Measurements from ENCODE around the gene STARD4.
A peak's percentile ranks its signal among the peaks of the same experiment; 100 is the strongest.

The STARD4 gene

GRCh38 chr5:111514087-111514486 is 1.8 kb upstream of the STARD4 start:
- peak overlapping the region; percentile 94 for H3K27ac ChIP-seq (ENCODE audit: poor library complexity, severe bottlenecking)
- no peak for ATAC-seq (ENCODE audit: low read depth)
- no peak for TF ChIP-seq CTCF (IDR thresholded peaks at IDR 0.05; ENCODE audit: poor library complexity, severe bottlenecking)

DNA sequence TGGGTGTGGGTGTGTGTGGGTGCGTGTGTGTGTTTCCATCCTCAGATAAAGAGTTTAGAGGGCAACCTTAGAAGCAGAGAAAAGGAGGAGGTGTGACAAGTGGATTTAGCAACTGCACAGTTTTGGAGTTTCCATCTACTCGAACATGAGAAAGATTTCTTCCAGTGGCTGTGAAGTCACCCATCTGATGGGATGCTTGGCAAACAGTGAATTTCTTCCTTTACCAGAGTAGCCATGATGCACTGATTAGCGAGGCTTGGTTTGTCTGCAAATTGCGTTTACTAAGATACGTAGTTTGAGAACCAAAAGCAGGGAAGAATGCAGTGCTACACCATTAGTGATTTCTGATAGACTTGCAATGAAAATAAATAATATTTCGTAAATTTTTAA is 791 bp upstream of the STARD4 start:
- no peaks in the 10 kb centered on the region for H3K9me3 ChIP-seq (ENCODE audit: severe bottlenecking)
- peaks cover 32% of the 10 kb centered on the region for H3K36me3 ChIP-seq (ENCODE audit: low read depth)
- no peak for DNase-seq (ENCODE audit: low spot score)
- no peak for ATAC-seq (ENCODE audit: low read depth)
- no peak for TF ChIP-seq CTCF (IDR thresholded peaks at IDR 0.05; ENCODE audit: poor library complexity, severe bottlenecking)
- peak overlapping the region; percentile 64 for H3K4me3 ChIP-seq (ENCODE audit: severe bottlenecking)
- peaks cover 32% of the 10 kb centered on the region for H3K4me1 ChIP-seq (ENCODE audit: insufficient read depth, poor library complexity, severe bottlenecking)
- no peaks in the 10 kb centered on the region for H3K27me3 ChIP-seq (ENCODE audit: insufficient read depth, poor library complexity, severe bottlenecking)
- peak overlapping the region; percentile 94 for H3K27ac ChIP-seq (ENCODE audit: poor library complexity, severe bottlenecking)

More at GRCh38 chr5:111514087-111514486, 1.8 kb upstream of the STARD4 start:
- DNase-seq (ENCODE audit: low spot score), result no peak
- peaks cover 24% of the 10 kb centered on the region for H3K4me1 ChIP-seq (ENCODE audit: insufficient read depth, poor library complexity, severe bottlenecking)
- peaks cover 23% of the 10 kb centered on the region for H3K36me3 ChIP-seq (ENCODE audit: low read depth)
- no peak overlapping the region for H3K4me3 ChIP-seq (ENCODE audit: severe bottlenecking)
- no peaks in the 10 kb centered on the region for H3K27me3 ChIP-seq (ENCODE audit: insufficient read depth, poor library complexity, severe bottlenecking)
- H3K9me3 ChIP-seq (ENCODE audit: severe bottlenecking), result no peaks in the 10 kb centered on the region

DNA sequence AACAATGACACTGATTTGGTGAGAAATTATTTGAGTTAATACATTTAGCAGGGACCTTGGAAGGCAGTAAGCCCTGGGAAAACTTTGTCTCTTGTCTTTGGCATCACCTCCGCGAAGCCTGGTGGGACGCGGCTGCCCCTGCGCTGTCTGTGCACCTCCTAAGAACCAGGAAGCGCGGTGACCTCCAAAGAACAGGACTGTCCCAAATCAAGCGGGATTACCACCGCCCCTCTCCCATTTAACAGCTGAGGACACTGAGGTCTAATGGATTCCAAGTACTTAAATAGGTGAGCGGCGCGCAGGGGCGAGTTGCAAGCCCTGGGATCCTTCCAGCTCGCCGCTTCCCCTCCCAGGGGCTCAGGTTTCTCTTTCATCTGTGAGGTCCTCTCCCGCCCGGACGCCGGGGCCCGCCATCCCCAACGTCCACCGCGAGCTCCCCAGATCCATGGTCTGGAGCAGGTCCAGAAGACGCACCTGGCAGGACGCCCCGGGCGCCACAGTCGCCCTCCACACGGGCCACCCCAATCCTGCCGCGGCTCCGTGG is 432 bp downstream of the STARD4 start:
- TF ChIP-seq CTCF (IDR thresholded peaks at IDR 0.05; ENCODE audit: poor library complexity, severe bottlenecking), result no peak
- H3K36me3 ChIP-seq (ENCODE audit: low read depth), result peaks cover 44% of the 10 kb centered on the region
- H3K27ac ChIP-seq (ENCODE audit: poor library complexity, severe bottlenecking), result peak overlapping the region; percentile 94
- H3K9me3 ChIP-seq (ENCODE audit: severe bottlenecking), result no peaks in the 10 kb centered on the region
- peak overlapping the region; percentile 64 for H3K4me3 ChIP-seq (ENCODE audit: severe bottlenecking)
- ATAC-seq (ENCODE audit: low read depth), result peak; percentile 36
- peak; percentile 63 for DNase-seq (ENCODE audit: low spot score)
- H3K4me1 ChIP-seq (ENCODE audit: insufficient read depth, poor library complexity, severe bottlenecking), result peaks cover 42% of the 10 kb centered on the region
- no peaks in the 10 kb centered on the region for H3K27me3 ChIP-seq (ENCODE audit: insufficient read depth, poor library complexity, severe bottlenecking)

DNA sequence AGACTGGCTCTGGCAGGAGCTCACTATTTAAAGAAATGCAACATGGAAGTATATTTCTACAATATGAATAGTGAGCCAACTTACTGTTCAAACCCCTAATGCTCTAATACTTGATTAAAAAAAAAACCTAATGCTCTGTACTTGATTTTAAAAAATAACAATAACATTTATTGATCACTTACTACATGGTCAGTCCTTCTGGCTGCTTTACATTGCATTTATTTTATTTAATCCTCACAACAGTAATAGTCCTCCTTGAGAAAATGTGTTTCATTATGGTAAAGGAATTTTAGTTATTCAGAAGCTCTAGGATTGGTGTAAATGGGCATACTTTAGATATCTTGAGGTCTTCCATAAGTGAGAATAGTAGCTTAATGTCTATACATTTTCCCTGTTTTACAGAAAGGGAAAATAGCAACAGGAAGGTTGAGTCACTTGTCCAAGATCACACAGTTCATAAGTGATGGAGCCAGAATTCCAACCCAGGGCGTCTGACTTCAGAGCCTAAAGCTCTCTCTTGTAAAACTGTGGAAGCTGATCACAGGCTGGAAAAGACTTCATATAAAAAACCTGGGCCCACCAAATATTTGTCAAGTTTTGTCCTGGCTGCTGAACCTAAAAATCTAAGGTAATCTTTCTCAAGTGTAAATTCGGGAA is 1.0 kb downstream of the STARD4 start:
- Histone ChIP-seq H3K27me3 (ENCODE audit: insufficient read depth, poor library complexity, severe bottlenecking) (no peaks in the 10 kb centered on the region), H3K27ac (ENCODE audit: poor library complexity, severe bottlenecking) (peak overlapping the region; percentile 94)
- DNase-seq (ENCODE audit: low spot score), result no peak

More for the DNA sequence above, 1.0 kb downstream of the STARD4 start:
- TF ChIP-seq CTCF (IDR thresholded peaks at IDR 0.05; ENCODE audit: poor library complexity, severe bottlenecking), result no peak
- H3K9me3 ChIP-seq (ENCODE audit: severe bottlenecking), result no peaks in the 10 kb centered on the region
- H3K4me3 ChIP-seq (ENCODE audit: severe bottlenecking), result peak overlapping the region; percentile 64
- H3K4me1 ChIP-seq (ENCODE audit: insufficient read depth, poor library complexity, severe bottlenecking), result peaks cover 48% of the 10 kb centered on the region
- peaks cover 50% of the 10 kb centered on the region for H3K36me3 ChIP-seq (ENCODE audit: low read depth)
- no peak for ATAC-seq (ENCODE audit: low read depth)

All from RWPE2 (cell line).